IMR-90 (cell line): Measurements from ENCODE around the gene ADORA2A. TPM values are rescaled to one million over a fixed set of nuclear protein-coding genes. Genes with fewer than 3 reads are reported as not detected.

Source experiments
- ATAC-seq: fragments of 200-7000 bp; cut with Tn5 transposase; 2 replicates; pipeline ENCODE4 v1.9.1; 2020; ENCODE audit warnings: low read depth, mild to moderate bottlenecking, moderate library complexity
- BruUV-seq: library from RNA; stranded (reverse); fragments of 400-500 nt; replicated peaks from 2 replicates; lab custom pipeline; 2021; lab: Mats Ljungman, UMichigan
- CTCF ChIA-PET: fragments of 300-600 bp; formaldehyde crosslinking; extraction: SDS; loops from one replicate; lab custom pipeline; 2021; ENCODE audit warnings: antibody characterized with exemption; lab: Yijun Ruan, JAX
- POLR2A ChIA-PET: fragments of 300-600 bp; sonication (Branson Sonifier 250); formaldehyde crosslinking; loops from one replicate; lab custom pipeline; 2022; ENCODE audit warnings: antibody characterized with exemption; ENCODE audit not compliant: unreplicated experiment; lab: Charles Lee
- DNase-seq: peaks from one replicate; pipeline ENCODE4 v3.0.0; 2013
- H2AFZ ChIP-seq: replicated peaks from 2 replicates; pipeline ENCODE3; 2013; ENCODE audit warnings: low read length, mild to moderate bottlenecking; ENCODE audit not compliant: poor library complexity
- H2AK5ac ChIP-seq: 2 replicates; pipeline ENCODE4 v1.6.1; 2013; ENCODE audit warnings: low read depth, low read length, inconsistent platforms
- H2AK9ac ChIP-seq: replicated peaks from 2 replicates; pipeline ENCODE3; 2013; ENCODE audit warnings: mild to moderate bottlenecking, low read depth, low read length, moderate library complexity; ENCODE audit not compliant: poor library complexity
- H2BK120ac ChIP-seq: 2 replicates; pipeline ENCODE4 v1.6.1; 2013; ENCODE audit warnings: low read depth, low read length, inconsistent platforms
- H2BK15ac ChIP-seq: 3 replicates; pipeline ENCODE4 v1.6.1; 2013; ENCODE audit warnings: low read depth, low read length, inconsistent platforms
- H2BK20ac ChIP-seq: 2 replicates; pipeline ENCODE4 v1.6.1; 2013; ENCODE audit warnings: low read depth, mild to moderate bottlenecking, inconsistent platforms, low read length, moderate library complexity
- H2BK5ac ChIP-seq: 2 replicates; pipeline ENCODE4 v1.6.1; 2013; ENCODE audit warnings: mild to moderate bottlenecking, low read depth, low read length, inconsistent platforms; ENCODE audit not compliant: poor library complexity, severe bottlenecking
- H3K14ac ChIP-seq: replicated peaks from 2 replicates; pipeline ENCODE4 v1.6.1; 2013; ENCODE audit warnings: low read depth, low read length, inconsistent platforms
- H3K18ac ChIP-seq: 2 replicates; pipeline ENCODE4 v1.6.1; 2013; ENCODE audit warnings: low read depth, low read length, control low read depth
- H3K23ac ChIP-seq: 2 replicates; pipeline ENCODE4 v1.6.1; 2013; ENCODE audit warnings: low read depth, low read length, inconsistent platforms
- H3K27ac ChIP-seq: 2 replicates; pipeline ENCODE4 v1.5.1; 2013; ENCODE audit warnings: mild to moderate bottlenecking, control low read depth, low read length; ENCODE audit not compliant: insufficient read depth
- H3K27me3 ChIP-seq: 2 replicates; pipeline ENCODE4 v1.6.1; 2013; ENCODE audit warnings: low read length; ENCODE audit not compliant: control insufficient read depth, insufficient read depth
- H3K36me3 ChIP-seq: 2 replicates; pipeline ENCODE4 v1.6.1; 2013; ENCODE audit warnings: low read length, mixed read lengths; ENCODE audit not compliant: control insufficient read depth, insufficient read depth
- H3K4ac ChIP-seq: 2 replicates; pipeline ENCODE4 v1.6.1; 2013; ENCODE audit warnings: low read depth, low read length, inconsistent platforms
- H3K4me1 ChIP-seq: 2 replicates; pipeline ENCODE4 v1.6.1; 2013; ENCODE audit warnings: low read length, mixed read lengths; ENCODE audit not compliant: control insufficient read depth, insufficient read depth
- H3K4me2 ChIP-seq: 2 replicates; pipeline ENCODE4 v1.6.1; 2013; ENCODE audit warnings: low read depth, mild to moderate bottlenecking, control low read depth, low read length, moderate library complexity
- H3K4me3 ChIP-seq: 2 replicates; pipeline ENCODE4 v1.5.1; 2013; ENCODE audit warnings: low read depth, mild to moderate bottlenecking, control low read depth, low read length, moderate library complexity; ENCODE audit not compliant: insufficient read depth
- H3K56ac ChIP-seq: 2 replicates; pipeline ENCODE4 v1.6.1; 2013; ENCODE audit warnings: low read length, inconsistent platforms; ENCODE audit not compliant: insufficient read depth; ENCODE audit errors: extremely low read depth
- H3K79me1 ChIP-seq, 2 experiments: 2 replicates each; pipeline ENCODE4 v1.6.1; 2013; ENCODE audit warnings: low read length in 2 of 2, inconsistent platforms in 1 of 2, low read depth in 1 of 2
- H3K9ac ChIP-seq: 2 replicates; pipeline ENCODE4 v1.6.1; 2013; ENCODE audit warnings: low read depth, low read length, control low read depth
- H3K9me1 ChIP-seq: 2 replicates; pipeline ENCODE4 v1.6.1; 2013; ENCODE audit warnings: low read length, inconsistent platforms; ENCODE audit not compliant: insufficient read depth
- H3K9me3 ChIP-seq: 2 replicates; pipeline ENCODE4 v1.6.1; 2013; ENCODE audit warnings: low read length; ENCODE audit not compliant: control insufficient read depth, insufficient read depth
- H4K20me1 ChIP-seq: 2 replicates; pipeline ENCODE4 v1.6.1; 2013; ENCODE audit warnings: low read length, inconsistent platforms; ENCODE audit not compliant: insufficient read depth
- H4K5ac ChIP-seq: 2 replicates; pipeline ENCODE4 v1.6.1; 2013; ENCODE audit warnings: mild to moderate bottlenecking, low read depth, low read length, control low read depth
- H4K8ac ChIP-seq, 2 experiments: 2 replicates each; pipeline ENCODE4 v1.6.1; 2013; ENCODE audit warnings: low read depth in 2 of 2, low read length in 2 of 2, control low read depth in 1 of 2, inconsistent platforms in 1 of 2
- H4K91ac ChIP-seq: 2 replicates; pipeline ENCODE4 v1.6.1; 2013; ENCODE audit warnings: low read depth, low read length, inconsistent platforms; ENCODE audit not compliant: insufficient read depth
- CEBPB ChIP-seq: IDR thresholded peaks from 2 replicates; pipeline ENCODE4 v1.6.1; 2012; ENCODE audit warnings: low read depth, low read length, improper control_type of control experiment
- CHD1 ChIP-seq: IDR thresholded peaks from 2 replicates; pipeline ENCODE4 v1.6.1; 2012; ENCODE audit warnings: low read depth, low read length, improper control_type of control experiment
- ELK1 ChIP-seq: fragments of 150-350 bp; IDR thresholded peaks from 2 replicates; pipeline ENCODE4 v1.6.1; 2016; ENCODE audit warnings: low read depth, mild to moderate bottlenecking, low read length, moderate library complexity, borderline replicate concordance
- FOS ChIP-seq: fragments of 150-350 bp; IDR thresholded peaks from 2 replicates; pipeline ENCODE4 v1.6.1; 2016; ENCODE audit warnings: low read depth, low read length
- MAFK ChIP-seq: IDR thresholded peaks from 2 replicates; pipeline ENCODE4 v1.6.1; 2012; ENCODE audit warnings: low read depth, low read length, improper control_type of control experiment
- MAZ ChIP-seq: IDR thresholded peaks from 2 replicates; pipeline ENCODE4 v1.6.1; 2012; ENCODE audit warnings: low read depth, mild to moderate bottlenecking, low read length, improper control_type of control experiment, moderate library complexity, borderline replicate concordance
- NFE2L2 ChIP-seq: fragments of 150-350 bp; IDR thresholded peaks from 2 replicates; pipeline ENCODE4 v1.6.1; 2016; ENCODE audit warnings: low read depth, mild to moderate bottlenecking, low read length
- RCOR1 ChIP-seq: IDR thresholded peaks from 2 replicates; pipeline ENCODE4 v1.6.1; 2012; ENCODE audit warnings: mild to moderate bottlenecking, low read length, improper control_type of control experiment; ENCODE audit not compliant: insufficient replicate concordance
- RFX5 ChIP-seq: IDR thresholded peaks from 2 replicates; pipeline ENCODE4 v1.8.0; 2012; ENCODE audit warnings: low read depth, mild to moderate bottlenecking, low read length, moderate library complexity
- WGBS, 2 experiments: methylation state at CpG; one replicate each; pipeline versions ENCODE4 v1.1.5 to v1.1.7; 2013; ENCODE audit warnings: missing lambda C conversion rate in 2 of 2; ENCODE audit not compliant: insufficient read length in 1 of 2; ENCODE audit errors: extremely low coverage in 2 of 2; 5-methylcytosine and 5-hydroxymethylcytosine counted together
- dilution Hi-C: fragments of 300-500 bp; cut with HindIII; formaldehyde crosslinking; loops from one replicate; pipeline ENCODE4 v1.14.3; 2018; ENCODE audit warnings: low sequenced_read_pairs; ENCODE audit not compliant: unreplicated experiment
- in situ Hi-C: fragments of 300-500 bp; cut with MboI; formaldehyde crosslinking; loops from 3 replicates; pipeline ENCODE4 v1.14.3; 2019; ENCODE audit warnings: low sequenced_read_pairs, inconsistent platforms, mixed read lengths
- intact Hi-C: fragments of 100-400 bp; cut with micrococcal nuclease; formaldehyde crosslinking; loops from 2 replicates; pipeline ENCODE4 v1.10.0; 2022
- polyA plus RNA-seq, 3 experiments: library from polyadenylated mRNA; depleted of rRNA; stranded (reverse); fragments of >200 nt; gene quantifications; 2 replicates each; pipeline ENCODE4 v1.2.3, GENCODE V29; 2012; ENCODE audit warnings: low replicate concordance in 1 of 3
- total RNA-seq: library from RNA; depleted of rRNA; stranded (reverse); fragments of >200 nt; gene quantifications from 2 replicates; pipeline ENCODE4 v1.2.3, GENCODE V29; 2012

The ADORA2A gene
- total and polyA plus RNA-seq, 2 of the 4 experiments (the other 2 are of a cell fraction), result 0.36 to 1.1 TPM

- no peak for TF ChIP-seq MAZ
These were observed at the start of gene ADORA2A (continued) for GRCh38 chr22:24427500-24428164.

GRCh38 chr22:24379536-24379935, 47.9 kb upstream of the ADORA2A start:
- H3K27ac ChIP-seq, result no peak overlapping the region

More at GRCh38 chr22:24379536-24379935, 47.9 kb upstream of the ADORA2A start:
- Histone ChIP-seq H2BK20ac (no peak overlapping the region), H3K18ac (no peak overlapping the region), H3K9me3 (no peaks in the 10 kb centered on the region), H3K9ac (no peak overlapping the region), H2BK5ac (no peak overlapping the region), H4K20me1 (no peaks in the 10 kb centered on the region), H3K14ac (no peak overlapping the region), H2AFZ (no peak overlapping the region), H2AK9ac (no peak overlapping the region), H3K4me3 (no peak overlapping the region), H3K56ac (no peak overlapping the region), H2AK5ac (no peak overlapping the region), H2BK15ac (no peak overlapping the region), H3K36me3 (peaks cover 16% of the 10 kb centered on the region; the same call in 1 of the 2 replicates), H3K4me2 (no peak overlapping the region), H3K27me3 (no peaks in the 10 kb centered on the region), H4K8ac (no peak overlapping the region), H3K9me1 (0 out of 2 replicates have a peak, but pooled peaks cover 2% of the 10 kb centered on the region), H4K91ac (no peak overlapping the region), H3K4ac (no peak overlapping the region), H2BK120ac (no peak overlapping the region), H3K79me1 (peaks cover 2 to 20% of the 10 kb centered on the region in 2 experiments; a peak in 3 of 4 replicates), H3K4me1 (no peaks in the 10 kb centered on the region), H3K23ac (no peak overlapping the region), H4K5ac (no peak overlapping the region)
- ChIA-PET POLR2A (no interaction called here), CTCF (no interaction called here)
- DNase-seq, result peak; percentile 56
- dilution Hi-C loops, result no loop called here
- TF ChIP-seq CEBPB (no peak), RFX5 (no peak), RCOR1 (no peak), FOS (no peak), ELK1 (no peak), NFE2L2 (no peak), CHD1 (no peak), MAFK (no peak)
- WGBS, 2 experiments, result no CpG with 5 or more reads among the region's 2 CpGs
- no peak for ATAC-seq
- BruUV-seq, result no TSS peak
- in situ Hi-C loops, result no loop called here
- intact Hi-C loops, result loop anchor here (5.0 kb wide), 1 partner anchor 42 kb away; no protein-coding TSS in a partner anchor
